GM18867 (cell line): ENCODE data around the gene SCLT1.
"Not testable (repeated sequence)": the region's sequence is repeated elsewhere in the genome, so short reads cannot be mapped to it uniquely, and the experiment has no call there.

Experiments used
- ATAC-seq: cut with Tn5 transposase; IDR thresholded peaks from one replicate; pipeline ENCODE4 v1.9.1; 2021; ENCODE audit warnings: mild to moderate bottlenecking, moderate library complexity; ENCODE audit not compliant: unreplicated experiment

The SCLT1 gene

DNA sequence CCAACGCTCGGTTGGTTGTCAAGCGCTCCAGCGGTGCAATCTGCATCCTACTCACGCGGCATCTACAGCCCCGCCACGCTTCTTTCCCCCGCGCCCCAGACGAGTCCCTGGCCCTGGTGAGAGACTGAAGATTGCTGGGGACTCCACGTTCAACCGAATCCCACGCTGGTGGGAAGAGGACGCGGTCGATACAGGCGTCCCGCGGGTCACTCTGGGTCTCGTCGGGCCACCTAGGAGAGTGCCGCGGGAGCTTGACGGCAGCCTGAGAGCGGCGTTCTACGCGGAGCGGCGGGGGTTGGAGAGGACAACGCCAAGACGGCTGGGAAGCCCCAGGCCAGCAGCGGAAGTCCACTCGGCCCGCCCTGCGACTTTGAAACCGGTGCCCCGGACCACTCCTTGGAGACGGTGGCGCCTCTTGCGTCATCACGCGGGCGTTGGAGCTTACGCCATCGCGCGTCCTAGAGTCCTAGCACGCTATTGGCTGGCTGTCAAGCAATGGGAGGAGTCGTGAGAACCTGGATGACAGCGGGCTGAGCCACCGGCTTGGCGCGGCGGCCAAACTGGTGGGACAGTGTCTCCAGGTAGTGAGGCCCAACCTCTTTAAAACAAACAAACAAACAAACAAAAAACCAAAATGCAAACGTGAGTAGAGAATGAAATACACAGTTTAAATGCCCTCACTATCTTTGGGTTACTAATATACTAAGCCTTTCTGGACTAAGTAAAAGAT lies at the start of gene SCLT1:
Gene SCLT1, minus strand, starts transcription at position 349 of the 730 bp plus-strand sequence. CDS start 436 bp downstream, outside the sequence.
- peak; percentile 95 for ATAC-seq

GRCh38 chr4:129140521-129140920 lies 47.2 kb upstream of the SCLT1 start:
- ATAC-seq, result no peak

DNA sequence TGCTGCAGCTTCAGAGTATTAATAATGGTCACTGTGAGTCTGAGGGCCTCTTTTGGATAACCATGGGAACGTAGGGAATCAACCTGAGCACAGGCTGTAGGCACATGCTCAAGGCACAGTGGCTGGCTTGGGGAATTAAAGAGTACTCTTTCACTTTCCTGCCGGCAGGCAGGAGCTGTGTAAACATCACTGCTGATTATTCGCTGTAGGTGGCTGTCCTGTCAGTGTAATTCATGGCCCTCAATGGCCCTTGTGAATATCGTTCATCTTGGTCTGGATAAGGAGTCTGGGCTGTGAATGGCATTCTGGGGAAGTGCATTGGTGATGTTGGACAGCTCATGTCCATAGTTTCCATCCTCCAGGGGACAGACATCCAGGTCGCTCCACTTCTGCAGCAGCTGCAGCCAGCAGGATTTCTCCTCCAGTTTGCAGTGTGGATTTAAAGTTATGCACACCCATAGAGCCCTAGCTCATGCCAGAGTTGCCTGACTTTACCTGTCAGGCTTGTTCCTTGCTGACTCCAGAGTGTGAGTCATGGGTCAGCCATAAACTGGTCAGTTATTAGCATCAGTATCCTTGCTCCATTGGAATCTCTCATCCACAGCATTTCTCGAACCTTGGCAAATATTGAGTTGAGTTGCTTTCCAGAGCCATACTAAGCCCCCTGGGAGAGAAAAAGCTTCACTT lies 45.6 kb upstream of the SCLT1 start:
- ATAC-seq, result no peak

DNA sequence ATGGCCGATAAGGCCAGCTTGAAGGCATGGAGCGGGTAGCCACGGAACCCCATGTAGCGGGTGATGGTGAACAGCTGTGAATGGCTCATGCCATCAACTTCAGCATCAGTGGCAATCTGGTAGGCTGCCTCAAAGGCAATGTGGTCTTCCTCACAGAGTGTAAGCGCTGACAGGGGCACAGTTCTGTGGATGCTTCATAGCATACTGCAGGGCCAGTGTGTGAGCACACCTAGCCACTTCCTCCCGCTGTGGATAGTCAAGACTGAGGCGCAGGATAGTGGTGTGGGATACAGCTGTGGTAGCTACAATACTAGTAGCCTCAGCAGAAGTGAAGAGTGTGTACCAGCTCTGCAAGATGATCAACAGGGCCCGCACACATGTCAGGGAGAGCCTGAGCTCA lies 43.1 kb upstream of the SCLT1 start:
- ATAC-seq, result no peak

DNA sequence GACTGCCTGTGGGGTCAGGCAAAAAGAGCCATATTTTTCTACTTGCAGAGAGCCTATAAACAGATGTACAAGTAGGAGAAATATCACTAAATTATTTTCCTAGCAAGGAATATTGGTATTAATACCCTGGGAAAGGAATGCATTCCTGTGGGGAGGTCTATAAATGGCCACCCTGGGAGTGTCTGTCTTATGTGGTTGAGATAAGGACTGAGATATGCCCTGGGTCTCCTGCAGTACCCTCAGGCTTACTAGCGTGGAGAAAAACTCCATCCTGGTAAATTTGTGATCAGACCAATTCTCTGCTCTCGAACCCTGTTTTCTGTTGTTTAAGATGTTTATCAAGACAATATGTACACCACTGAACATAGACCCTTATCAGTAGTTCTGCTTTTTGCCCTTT lies 38.0 kb upstream of the SCLT1 start:
- ATAC-seq, result no peak

GRCh38 chr4:129129143-129129542 lies 35.8 kb upstream of the SCLT1 start:
- ATAC-seq, result no peak

DNA sequence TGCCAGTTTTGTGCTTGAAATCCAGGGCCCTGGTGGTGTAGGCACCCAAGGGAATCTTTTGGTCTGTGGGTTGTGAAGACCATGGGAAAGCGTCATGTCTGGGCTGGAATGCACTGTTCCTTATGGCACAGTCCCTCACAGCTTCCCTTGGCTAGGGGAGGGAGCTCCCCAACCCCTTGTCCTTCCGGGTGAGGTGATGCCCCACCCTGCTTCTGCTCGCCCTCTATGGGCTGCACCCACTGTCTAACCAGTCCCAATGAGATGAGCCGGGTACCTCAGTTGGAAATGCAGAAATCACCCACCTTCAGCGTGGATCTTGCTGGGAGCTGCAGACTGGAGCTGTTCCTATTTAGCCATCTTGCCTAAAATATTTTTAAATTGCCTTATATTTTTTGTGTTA lies 33.3 kb upstream of the SCLT1 start:
- not testable (repeated sequence) for ATAC-seq

DNA sequence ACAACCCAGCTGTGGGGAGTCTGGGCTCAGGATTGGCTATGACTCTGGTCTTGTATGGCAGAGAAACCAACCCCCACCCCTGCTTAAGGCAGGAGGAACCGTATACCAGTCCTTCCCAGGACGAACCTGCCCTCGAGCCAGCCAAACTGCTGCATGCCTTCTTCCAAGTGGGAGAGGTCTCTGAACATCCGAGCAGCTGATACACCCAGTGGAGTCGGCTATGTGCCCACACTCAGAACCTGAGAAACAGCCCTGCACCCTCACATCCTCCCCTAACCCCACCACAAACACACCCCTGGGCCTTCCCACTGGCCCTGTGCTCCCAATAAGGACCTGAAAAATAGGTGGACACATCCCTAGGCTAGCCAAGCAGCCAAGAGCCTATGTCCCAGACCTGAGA lies 24.4 kb upstream of the SCLT1 start:
- ATAC-seq, result no peak

DNA sequence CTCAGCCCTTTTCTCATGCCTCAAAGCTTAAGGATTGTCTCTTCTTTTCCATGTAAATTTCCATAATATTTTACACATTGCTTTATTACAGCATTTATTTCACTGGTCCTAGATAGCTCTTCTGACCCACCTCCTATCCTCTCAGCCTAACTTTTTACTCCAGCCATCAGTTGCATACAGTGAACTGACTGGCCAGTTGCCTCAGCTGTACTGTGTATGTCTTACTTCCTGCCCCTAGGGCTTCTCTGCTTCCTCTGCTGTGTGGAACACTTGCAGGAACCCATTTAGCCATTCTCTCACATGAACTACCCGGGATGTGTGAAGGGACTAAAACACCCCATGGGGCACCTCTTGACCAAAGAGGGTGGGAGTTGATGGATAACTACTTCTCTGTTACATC lies 20.6 kb upstream of the SCLT1 start:
- no peak for ATAC-seq

- no peak for ATAC-seq
Measured at GRCh38 chr4:129113434-129113833, 20.1 kb upstream of the SCLT1 start.

- no peak for ATAC-seq
Measured at GRCh38 chr4:129111919-129112318, 18.6 kb upstream of the SCLT1 start.

- no peak for ATAC-seq
Measured at GRCh38 chr4:129110931-129111330, 17.6 kb upstream of the SCLT1 start.

- ATAC-seq, result no peak
Measured at GRCh38 chr4:129109965-129110824, 16.9 kb upstream of the SCLT1 start.

DNA sequence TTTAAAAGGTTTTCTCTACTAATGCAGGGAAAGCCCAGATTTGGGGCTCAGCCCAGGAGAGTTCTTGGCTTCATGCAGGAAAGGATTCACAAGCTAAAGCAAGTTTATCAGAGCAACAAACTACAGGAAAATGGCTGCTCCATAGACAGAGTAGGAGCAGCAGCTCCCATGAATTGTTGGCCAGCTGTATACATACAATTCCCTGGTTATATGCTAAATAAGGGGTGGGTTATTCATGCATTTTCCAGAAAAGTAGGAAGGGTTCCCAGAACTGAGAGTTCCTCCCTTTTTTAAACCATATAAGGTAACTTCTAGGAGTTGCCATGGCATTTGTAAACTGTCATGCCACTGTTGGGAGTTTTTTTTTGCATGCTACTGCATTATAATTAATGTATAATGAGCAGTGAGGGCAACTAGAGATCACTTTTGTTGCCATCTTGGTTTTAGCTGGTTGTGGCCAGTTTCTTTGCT lies 5.2 kb upstream of the SCLT1 start:
- no peak for ATAC-seq

GRCh38 chr4:129095811-129096454 lies 2.6 kb upstream of the SCLT1 start, which contains the start of gene C4orf33:
Gene C4orf33, plus strand, starts transcription at chr4:129096152. Its CDS starts 6,459 bp downstream, at chr4:129102611.
- peak; percentile 47 for ATAC-seq

DNA sequence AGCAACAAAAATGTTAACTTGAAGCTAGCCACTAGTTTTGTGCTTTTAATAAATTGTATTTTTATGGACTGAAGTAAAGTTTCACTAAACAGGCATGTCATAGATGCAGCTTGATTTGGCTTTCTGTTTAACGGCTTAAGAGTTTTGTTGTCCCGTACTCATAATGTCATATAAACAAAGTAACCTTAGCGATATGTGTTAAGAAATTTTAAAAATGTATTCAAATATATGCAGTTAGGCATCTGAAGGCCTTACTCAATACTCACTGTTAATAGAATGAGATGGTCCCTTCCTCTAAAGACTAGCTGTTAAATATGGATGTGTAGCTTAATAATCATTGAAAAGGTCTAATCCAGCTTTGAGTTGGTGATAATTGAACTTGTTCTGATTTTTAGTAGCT lies 1.0 kb upstream of the SCLT1 start:
- no peak for ATAC-seq

DNA sequence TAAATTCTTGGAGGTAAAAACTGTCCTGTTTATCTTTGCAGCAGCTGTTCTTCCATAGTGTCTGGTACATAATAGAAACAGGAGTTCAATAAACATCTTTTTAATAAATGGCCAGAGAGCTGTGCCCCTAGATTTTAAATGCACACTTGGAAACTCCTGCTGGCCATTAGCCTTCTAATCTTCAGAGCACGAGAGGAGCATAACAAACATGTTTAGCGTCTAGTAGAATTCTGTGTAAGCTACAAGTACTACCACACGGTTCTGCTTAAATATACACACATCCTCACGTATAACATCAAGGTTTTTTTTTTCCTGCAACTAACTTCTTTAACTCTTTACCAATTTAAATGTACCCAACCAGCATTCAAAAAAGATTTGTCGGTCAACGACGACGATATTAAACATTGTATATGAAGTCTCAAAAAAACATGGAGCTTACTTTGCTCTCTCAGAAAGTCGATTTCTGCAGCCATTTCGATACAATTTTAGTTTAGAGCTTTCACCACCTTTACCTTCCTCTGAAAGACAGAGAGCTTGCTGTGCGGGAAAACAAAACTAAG lies 628 bp downstream of the SCLT1 start:
- no peak for ATAC-seq

GRCh38 chr4:129087516-129087915 lies 5.8 kb downstream of the SCLT1 start:
- ATAC-seq, result no peak

DNA sequence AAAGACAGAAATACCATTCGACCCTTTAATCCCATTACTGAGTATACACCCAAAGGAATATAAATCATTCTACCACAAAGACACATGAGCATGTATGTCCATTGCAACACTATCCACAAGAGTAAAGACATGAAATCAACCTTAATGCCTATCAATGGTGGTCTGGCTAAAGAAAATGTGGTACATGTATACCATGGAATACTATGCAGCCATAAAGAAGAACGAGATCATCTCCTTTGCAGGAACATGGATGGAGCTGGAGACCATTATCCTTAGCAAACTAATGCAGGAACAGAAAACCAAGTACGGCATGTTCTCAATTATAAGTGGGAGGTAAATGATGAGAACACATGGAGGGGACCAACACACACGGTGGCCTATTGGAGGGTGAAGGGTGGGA lies 7.9 kb downstream of the SCLT1 start:
- ATAC-seq, result no peak

DNA sequence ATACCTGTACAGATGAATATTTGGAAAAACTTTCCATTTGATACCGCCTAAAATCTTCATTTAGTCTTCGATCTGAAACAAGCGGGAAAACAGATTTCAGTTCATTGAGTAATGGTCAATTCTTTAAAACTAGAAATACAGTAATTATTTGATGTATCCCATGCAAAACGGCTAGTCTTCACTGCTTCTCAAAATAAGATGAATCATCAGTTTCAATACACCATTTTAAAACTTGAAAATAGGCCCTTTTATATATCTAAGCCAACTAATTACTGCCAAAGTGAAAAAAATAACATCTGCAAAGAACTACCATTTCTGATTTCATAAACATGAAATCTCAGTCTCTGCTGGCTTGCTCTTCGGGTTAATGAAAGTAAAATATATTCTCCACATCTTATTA lies 11.0 kb downstream of the SCLT1 start:
- ATAC-seq, result no peak

DNA sequence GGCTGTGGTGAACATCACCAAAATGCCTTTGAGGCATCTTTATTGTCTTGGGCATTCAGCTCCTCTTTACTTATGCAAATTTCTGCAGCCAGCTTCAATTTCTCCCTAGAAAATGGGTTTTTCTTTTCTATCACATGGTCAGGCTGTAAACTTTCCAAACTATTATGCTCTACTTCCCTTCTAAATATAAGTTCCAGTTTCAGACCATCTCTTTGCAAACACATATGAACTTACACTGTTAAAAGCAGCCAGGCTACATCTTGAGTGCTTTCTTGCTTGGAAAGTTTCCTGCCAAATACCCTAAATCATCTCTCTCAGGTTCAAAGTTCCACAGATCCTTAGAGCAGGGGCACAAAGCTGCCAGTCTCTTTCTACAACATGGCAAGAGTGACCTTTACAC lies 13.2 kb downstream of the SCLT1 start:
- no peak for ATAC-seq
